NK-92 (cell line): Measurements from ENCODE around the gene PAPOLA.
"Not testable (repeated sequence)": the region's sequence is repeated elsewhere in the genome, so short reads cannot be mapped to it uniquely, and the experiment has no call there.

Experiments used
- DNase-seq: peaks from one replicate; lab custom pipeline; 2025; ENCODE audit not compliant: unreplicated experiment; lab: John Stamatoyannopoulos, UW

The PAPOLA gene

GRCh38 chr14:96502621-96503305 lies 581 bp downstream of the PAPOLA start:
- no peak for DNase-seq

GRCh38 chr14:96503306-96503679 lies 1.1 kb downstream of the PAPOLA start:
- no peak for DNase-seq

- DNase-seq, result not testable (repeated sequence)
Measured at GRCh38 chr14:96504353-96504752, 2.2 kb downstream of the PAPOLA start.

GRCh38 chr14:96507723-96508122 lies 5.5 kb downstream of the PAPOLA start:
- DNase-seq, result no peak

- no peak for DNase-seq
Measured at GRCh38 chr14:96508900-96509299, 6.7 kb downstream of the PAPOLA start.

GRCh38 chr14:96509457-96510090 lies 7.4 kb downstream of the PAPOLA start:
- DNase-seq, result no peak

GRCh38 chr14:96511146-96511545 lies 9.0 kb downstream of the PAPOLA start:
- no peak for DNase-seq

GRCh38 chr14:96511667-96512066 lies 9.5 kb downstream of the PAPOLA start:
- no peak for DNase-seq

GRCh38 chr14:96512122-96512521 lies 9.9 kb downstream of the PAPOLA start:
- no peak for DNase-seq

- no peak for DNase-seq
Measured at GRCh38 chr14:96512602-96513397, 10.6 kb downstream of the PAPOLA start.

- no peak for DNase-seq
Measured at GRCh38 chr14:96514694-96515093, 12.5 kb downstream of the PAPOLA start.

- no peak for DNase-seq
Measured at GRCh38 chr14:96515731-96516130, 13.5 kb downstream of the PAPOLA start.

GRCh38 chr14:96516351-96516750 lies 14.2 kb downstream of the PAPOLA start:
- no peak for DNase-seq

GRCh38 chr14:96519970-96520369 lies 17.8 kb downstream of the PAPOLA start:
- no peak for DNase-seq

- DNase-seq, result no peak
Measured at GRCh38 chr14:96525452-96525851, 23.3 kb downstream of the PAPOLA start.

- DNase-seq, result no peak
Measured at GRCh38 chr14:96532632-96533031, 30.4 kb downstream of the PAPOLA start.

- no peak for DNase-seq
Measured at GRCh38 chr14:96536807-96537206, 34.6 kb downstream of the PAPOLA start.

- no peak for DNase-seq
Measured at GRCh38 chr14:96538097-96538989, 36.2 kb downstream of the PAPOLA start.

GRCh38 chr14:96538990-96539317 lies 36.8 kb downstream of the PAPOLA start:
- no peak for DNase-seq

GRCh38 chr14:96554315-96554910 lies 52.2 kb downstream of the PAPOLA start:
- no peak for DNase-seq

- DNase-seq, result no peak
Measured at GRCh38 chr14:96559571-96559970, 57.4 kb downstream of the PAPOLA start.
